Adrenal gland (tissue), 12 donors: ENCODE measurements around the gene SNRNP48. TPM values are rescaled to one million over a fixed set of nuclear protein-coding genes. Genes with fewer than 3 reads are reported as not detected.

Source experiments
- DNase-seq, 7 donors: peaks; one replicate each; pipeline ENCODE4 v3.0.0-alpha.2; 2019 to 2020
- H3K27ac ChIP-seq, 5 donors: fragments of 200-600 bp; sonication (generic) in 4 of 5; 1 replicate in 3 of 5; 2 replicates in 2 of 5; pipeline versions ENCODE4 v1.5.1 to v1.8.0; 2016 to 2020; ENCODE audit warnings: mild to moderate bottlenecking in 1 of 5
- H3K27me3 ChIP-seq: fragments of 200-600 bp; 2 replicates; pipeline ENCODE4 v1.8.0; 2021
- H3K36me3 ChIP-seq, 2 donors: fragments of 200-600 bp; replicated peaks in 1 of 2; 1 replicate in 1 of 2; 2 replicates in 1 of 2; pipeline versions ENCODE4 v1.5.1 to v1.8.0; 2018 to 2022
- H3K4me1 ChIP-seq, 2 donors: fragments of 200-600 bp; replicated peaks in 1 of 2; 1 replicate in 1 of 2; 2 replicates in 1 of 2; pipeline versions ENCODE4 v1.5.1 to v1.8.0; 2018 to 2021
- H3K4me3 ChIP-seq, 4 donors: fragments of 200-600 bp; sonication (generic) in 3 of 4; one replicate each; pipeline ENCODE4 v1.5.1; 2016 to 2018
- H3K9me3 ChIP-seq, 3 donors: fragments of 200-600 bp; sonication (generic) in 1 of 3; replicated peaks in 1 of 3; 1 replicate in 2 of 3; 2 replicates in 1 of 3; pipeline versions ENCODE4 v1.5.1 to v1.8.0; 2016 to 2021
- CTCF ChIP-seq, 6 experiments: fragments of 450-650 bp in 4 of 6; fragments of 200-600 bp in 2 of 6; sonication (generic) in 1 of 6; IDR thresholded peaks; 1 replicate in 5 of 6; 2 replicates in 1 of 6; pipeline versions ENCODE4 v1.5.1 to v1.8.0; 2016 to 2021; ENCODE audit warnings: antibody characterized with exemption in 6 of 6, mild to moderate bottlenecking in 2 of 6, moderate library complexity in 1 of 6
- POLR2A ChIP-seq, 2 donors: fragments of 450-650 bp; IDR thresholded peaks; one replicate each; pipeline ENCODE4 v1.6.1; 2017; ENCODE audit warnings: antibody characterized with exemption in 2 of 2, mild to moderate bottlenecking in 2 of 2, moderate library complexity in 1 of 2
- WGBS, 4 donors: extraction: QIAGEN DNeasy Blood & Tissue Kit in 2 of 4; methylation state at CpG; one replicate each; pipeline versions ENCODE4 v1.1.5 to v1.1.7; 2013 to 2017; 5-methylcytosine and 5-hydroxymethylcytosine counted together
- intact Hi-C, 2 donors: fragments of 100-400 bp; cut with DNase I; formaldehyde crosslinking; loops; one replicate each; pipeline versions ENCODE4 v1.14.1 to v1.15.0; 2022 to 2023
- polyA plus RNA-seq, 3 donors: library from polyadenylated mRNA; stranded (reverse); fragments of 200-250 nt in 2 of 3; fragments of 350-450 nt in 1 of 3; fragmentation: Illumina TruSeq in 1 of 3; extraction: RNeasy Lipid Tissue Mini Kit (QIAGEN cat#74804) in 1 of 3; gene quantifications; one replicate each; pipeline ENCODE4 v1.2.3, GENCODE V29; 2013 to 2014
- total RNA-seq, 9 donors: library from RNA; depleted of rRNA in 4 of 9; stranded (reverse); fragments of >200 nt in 4 of 9; fragments of 120-200 nt in 1 of 9; fragmentation: NEBNext Ultra II Directional in 1 of 9; extraction: Animal tissue kit (Norgen Biotek cat#: 25700) in 1 of 9; gene quantifications; one replicate each; pipeline versions ENCODE4 v1.1.0 to v1.2.4, GENCODE V29; 2013 to 2023
- donor health status: healthy with polysubstance abuse.
- donor health status: Bipolar disorder and iron deficiency.
- donor health status: DM: yes; HTN: yes; CAD: no.
- donor health status: DM: no; HTN: no; CAD: no.
- donor health status: DM: no; HTN: no; CAD: no.
- donor health status: DM: yes; HTN: yes; CAD: no.

SNRNP48 gene
- total and polyA plus RNA-seq, 12 donors: 2.5 to 13.1 (median 8.9) TPM

GRCh38 chr6:7574500-7574899 is 15.5 kb upstream of the SNRNP48 start:
- H3K4me1 ChIP-seq: no peaks in the 10 kb centered on the region
- DNase-seq: no peak
- no peak overlapping the region for H3K4me3 ChIP-seq
- H3K27ac ChIP-seq: no peak overlapping the region
- intact Hi-C loops: no loop called here
- H3K9me3 ChIP-seq: no peaks in the 10 kb centered on the region
- H3K36me3 ChIP-seq: peaks cover 0 to 16% of the 10 kb centered on the region in 2 donors
- TF ChIP-seq POLR2A (IDR thresholded peaks at IDR 0.05) (no peak), CTCF (IDR thresholded peaks at IDR 0.05) (no peak)
- 79 to 89% (median 86%) methylated on average over 2 of the region's 2 CpGs for WGBS, 4 donors
- H3K27me3 ChIP-seq: no peaks in the 10 kb centered on the region

GRCh38 chr6:7578516-7578915 is 11.5 kb upstream of the SNRNP48 start:
- H3K36me3 ChIP-seq: peaks cover 0 to 10% of the 10 kb centered on the region in 2 donors
- TF ChIP-seq CTCF (IDR thresholded peaks at IDR 0.05): no peak
- no peak for TF ChIP-seq POLR2A (IDR thresholded peaks at IDR 0.05)
- intact Hi-C loops: no loop called here
- H3K4me1 ChIP-seq: no peaks in the 10 kb centered on the region
- H3K27ac ChIP-seq: no peak overlapping the region
- 0 to 45% (median 19%) methylated on average over 2 of the region's 2 CpGs for WGBS, 4 donors
- H3K27me3 ChIP-seq: no peaks in the 10 kb centered on the region
- no peaks in the 10 kb centered on the region for H3K9me3 ChIP-seq
- no peak for DNase-seq
- H3K4me3 ChIP-seq: no peak overlapping the region

- Histone ChIP-seq H3K27me3 (no peaks in the 10 kb centered on the region), H3K9me3 (no peaks in the 10 kb centered on the region), H3K4me1 (no peaks in the 10 kb centered on the region), H3K36me3 (peaks cover 0 to 10% of the 10 kb centered on the region in 2 donors), H3K4me3 (no peak overlapping the region), H3K27ac (no peak overlapping the region)
- intact Hi-C loops: no loop called here
- TF ChIP-seq CTCF (IDR thresholded peaks at IDR 0.05): no peak
- TF ChIP-seq POLR2A (IDR thresholded peaks at IDR 0.05): no peak
- 85 to 92% (median 87%) methylated on average over 2 of the region's 2 CpGs for WGBS, 4 donors
- no peak for DNase-seq
These were observed 11.1 kb upstream of the SNRNP48 start for GRCh38 chr6:7578931-7579330.

- no peaks in the 10 kb centered on the region for H3K4me1 ChIP-seq
- no peak for DNase-seq
- TF ChIP-seq CTCF (IDR thresholded peaks at IDR 0.05) (no peak), POLR2A (IDR thresholded peaks at IDR 0.05) (no peak)
- H3K9me3 ChIP-seq: no peaks in the 10 kb centered on the region
- H3K27ac ChIP-seq: no peak overlapping the region
- no peak overlapping the region for H3K4me3 ChIP-seq
- peaks cover 0 to 6% of the 10 kb centered on the region in 2 donors for H3K36me3 ChIP-seq
- intact Hi-C loops: no loop called here
- WGBS, 4 donors: 91 to 95% (median 93%) methylated on average over 9 of the region's 9 CpGs
- H3K27me3 ChIP-seq: no peaks in the 10 kb centered on the region
These were observed 10.1 kb upstream of the SNRNP48 start for GRCh38 chr6:7579851-7580250.
